Measurements from ENCODE around the gene CD83. TPM values are rescaled to one million over a fixed set of nuclear protein-coding genes. Genes with fewer than 3 reads are reported as not detected.
A peak's percentile ranks its signal among the peaks of the same experiment; 100 is the strongest.

Gene CD83
- total RNA-seq, 1 donor from 2014 or later = 1.0 TPM

DNA sequence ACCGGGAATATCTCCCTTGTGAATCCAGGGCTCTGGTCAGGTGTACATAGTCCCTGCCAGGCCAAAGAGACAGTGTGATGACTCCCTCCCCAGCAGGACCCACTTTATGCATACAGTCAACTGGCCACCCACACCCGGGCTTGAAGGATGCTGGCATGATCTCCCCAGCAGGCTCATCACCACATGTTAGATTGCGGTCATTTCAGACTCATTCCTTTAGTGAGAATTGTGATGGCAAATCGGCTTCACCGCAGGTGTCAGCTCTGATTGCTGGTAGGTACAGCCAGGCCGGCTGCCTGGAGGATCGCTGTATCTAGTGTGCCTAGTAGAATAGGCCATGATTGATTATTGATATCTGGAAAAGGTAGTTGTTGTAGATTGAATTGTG, 24.5 kb downstream of the CD83 start:
- Mint-ChIP-seq H3K9me3 (ENCODE audit: low read depth) (no peaks in the 10 kb centered on the region), H3K4me1 (ENCODE audit: low read depth) (no peaks in the 10 kb centered on the region), H3K27me3 (ENCODE audit: low read depth) (peaks cover 2% of the 10 kb centered on the region), H3K36me3 (ENCODE audit: low read depth) (no peaks in the 10 kb centered on the region), H3K4me3 (ENCODE audit: unreplicated experiment) (no peak overlapping the region), H3K27ac (ENCODE audit: unreplicated experiment) (no peak overlapping the region)
- no peak for DNase-seq (ENCODE audit: low spot score)
- TF ChIP-seq, protein P1, sequence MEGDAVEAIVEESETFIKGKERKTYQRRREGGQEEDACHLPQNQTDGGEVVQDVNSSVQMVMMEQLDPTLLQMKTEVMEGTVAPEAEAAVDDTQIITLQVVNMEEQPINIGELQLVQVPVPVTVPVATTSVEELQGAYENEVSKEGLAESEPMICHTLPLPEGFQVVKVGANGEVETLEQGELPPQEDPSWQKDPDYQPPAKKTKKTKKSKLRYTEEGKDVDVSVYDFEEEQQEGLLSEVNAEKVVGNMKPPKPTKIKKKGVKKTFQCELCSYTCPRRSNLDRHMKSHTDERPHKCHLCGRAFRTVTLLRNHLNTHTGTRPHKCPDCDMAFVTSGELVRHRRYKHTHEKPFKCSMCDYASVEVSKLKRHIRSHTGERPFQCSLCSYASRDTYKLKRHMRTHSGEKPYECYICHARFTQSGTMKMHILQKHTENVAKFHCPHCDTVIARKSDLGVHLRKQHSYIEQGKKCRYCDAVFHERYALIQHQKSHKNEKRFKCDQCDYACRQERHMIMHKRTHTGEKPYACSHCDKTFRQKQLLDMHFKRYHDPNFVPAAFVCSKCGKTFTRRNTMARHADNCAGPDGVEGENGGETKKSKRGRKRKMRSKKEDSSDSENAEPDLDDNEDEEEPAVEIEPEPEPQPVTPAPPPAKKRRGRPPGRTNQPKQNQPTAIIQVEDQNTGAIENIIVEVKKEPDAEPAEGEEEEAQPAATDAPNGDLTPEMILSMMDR (IDR thresholded peaks at IDR 0.05) = no peak

DNA sequence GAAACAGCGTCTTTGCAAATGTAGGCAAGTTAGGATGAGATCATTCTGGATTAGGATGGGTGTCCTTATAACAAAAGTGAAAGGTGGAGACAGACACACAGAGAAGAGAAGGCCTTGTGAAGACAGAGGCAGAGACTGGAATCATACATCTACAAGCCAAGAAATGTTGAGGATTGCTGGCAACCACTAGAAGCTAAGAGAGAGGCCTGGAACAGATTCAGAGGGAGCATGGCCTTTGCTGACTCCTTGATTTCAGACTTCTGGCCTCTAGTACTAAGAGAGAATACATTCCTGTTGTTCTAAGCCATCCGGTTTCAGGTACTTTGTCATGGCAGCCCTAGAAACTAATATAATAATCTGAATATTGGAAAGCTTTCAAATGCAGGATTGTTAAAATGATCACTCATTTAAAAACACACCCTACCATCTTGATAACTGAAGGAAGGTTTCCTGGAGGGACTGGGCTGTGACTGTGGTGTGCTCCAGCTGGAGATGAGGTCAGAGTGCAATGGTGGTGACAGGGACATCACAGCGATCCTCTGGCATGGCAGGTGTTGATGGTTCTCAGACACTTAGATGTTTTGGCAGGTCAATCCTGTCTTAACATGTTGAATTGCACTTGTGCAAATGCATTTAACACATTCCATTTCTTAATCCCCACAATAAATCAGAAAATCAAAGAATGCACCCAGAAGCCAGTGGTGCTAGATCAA, 25.1 kb downstream of the CD83 start:
- no peak for DNase-seq (ENCODE audit: low spot score)
- no peak overlapping the region for H3K4me3 Mint-ChIP-seq (ENCODE audit: unreplicated experiment)
- H3K9me3 Mint-ChIP-seq (ENCODE audit: low read depth) = no peaks in the 10 kb centered on the region
- H3K27me3 Mint-ChIP-seq (ENCODE audit: low read depth) = peaks cover 2% of the 10 kb centered on the region
- no peak overlapping the region for H3K27ac Mint-ChIP-seq (ENCODE audit: unreplicated experiment)
- TF ChIP-seq, protein P1 (IDR thresholded peaks at IDR 0.05) = no peak
- H3K4me1 Mint-ChIP-seq (ENCODE audit: low read depth) = no peaks in the 10 kb centered on the region
- H3K36me3 Mint-ChIP-seq (ENCODE audit: low read depth) = no peaks in the 10 kb centered on the region

DNA sequence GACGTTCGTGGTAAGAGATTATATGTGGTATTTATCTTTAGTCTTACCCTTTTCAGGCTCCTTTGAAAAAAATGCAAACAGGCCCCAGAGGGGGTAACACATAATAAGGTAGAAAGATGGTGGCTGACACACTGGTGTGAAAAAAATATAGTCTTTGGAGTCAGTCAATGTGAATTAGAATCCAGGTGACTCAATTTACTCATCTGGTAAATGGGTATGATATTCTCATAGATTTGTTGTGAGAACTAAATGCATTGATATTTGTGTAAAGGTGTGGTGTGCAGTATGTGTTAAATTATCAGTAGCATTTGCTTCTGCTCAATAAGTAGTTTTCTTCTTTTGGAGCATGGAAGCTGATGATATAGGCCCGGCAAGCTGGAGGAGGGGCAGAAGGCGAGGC, 25.7 kb downstream of the CD83 start:
- H3K36me3 Mint-ChIP-seq (ENCODE audit: low read depth) = no peaks in the 10 kb centered on the region
- TF ChIP-seq, protein P1 (IDR thresholded peaks at IDR 0.05) = no peak
- H3K27ac Mint-ChIP-seq (ENCODE audit: unreplicated experiment) = no peak overlapping the region
- DNase-seq (ENCODE audit: low spot score) = no peak
- no peaks in the 10 kb centered on the region for H3K9me3 Mint-ChIP-seq (ENCODE audit: low read depth)
- no peak overlapping the region for H3K4me3 Mint-ChIP-seq (ENCODE audit: unreplicated experiment)
- peaks cover 2% of the 10 kb centered on the region for H3K27me3 Mint-ChIP-seq (ENCODE audit: low read depth)
- no peaks in the 10 kb centered on the region for H3K4me1 Mint-ChIP-seq (ENCODE audit: low read depth)

DNA sequence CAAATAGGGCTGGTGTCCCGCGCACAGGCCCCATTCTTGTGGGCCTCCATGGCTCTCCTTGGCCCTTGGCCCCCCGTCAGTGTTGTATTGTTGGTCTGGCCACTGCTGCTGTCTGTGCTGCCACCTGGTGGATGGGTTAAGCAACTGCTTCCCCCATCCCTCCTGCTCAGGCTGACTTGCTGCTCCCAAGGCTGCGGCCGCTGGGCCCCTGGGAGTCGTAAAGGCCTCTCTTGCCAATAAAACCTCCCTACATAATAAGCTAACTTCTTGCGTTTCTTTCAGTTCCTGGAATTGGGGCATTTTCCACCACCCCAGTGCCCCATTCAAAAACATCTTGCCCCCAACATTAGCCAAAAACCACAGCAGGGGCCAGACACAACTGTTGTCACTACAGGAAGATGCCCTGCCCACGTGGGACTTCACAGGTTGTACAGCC, 27.1 kb downstream of the CD83 start:
- Mint-ChIP-seq H3K9me3 (ENCODE audit: low read depth) (no peaks in the 10 kb centered on the region), H3K36me3 (ENCODE audit: low read depth) (no peaks in the 10 kb centered on the region), H3K27ac (ENCODE audit: unreplicated experiment) (no peak overlapping the region), H3K4me1 (ENCODE audit: low read depth) (no peaks in the 10 kb centered on the region), H3K4me3 (ENCODE audit: unreplicated experiment) (no peak overlapping the region), H3K27me3 (ENCODE audit: low read depth) (peaks cover 11% of the 10 kb centered on the region)
- TF ChIP-seq, protein P1 (IDR thresholded peaks at IDR 0.05) = peak; percentile 94
- DNase-seq (ENCODE audit: low spot score) = no peak

DNA sequence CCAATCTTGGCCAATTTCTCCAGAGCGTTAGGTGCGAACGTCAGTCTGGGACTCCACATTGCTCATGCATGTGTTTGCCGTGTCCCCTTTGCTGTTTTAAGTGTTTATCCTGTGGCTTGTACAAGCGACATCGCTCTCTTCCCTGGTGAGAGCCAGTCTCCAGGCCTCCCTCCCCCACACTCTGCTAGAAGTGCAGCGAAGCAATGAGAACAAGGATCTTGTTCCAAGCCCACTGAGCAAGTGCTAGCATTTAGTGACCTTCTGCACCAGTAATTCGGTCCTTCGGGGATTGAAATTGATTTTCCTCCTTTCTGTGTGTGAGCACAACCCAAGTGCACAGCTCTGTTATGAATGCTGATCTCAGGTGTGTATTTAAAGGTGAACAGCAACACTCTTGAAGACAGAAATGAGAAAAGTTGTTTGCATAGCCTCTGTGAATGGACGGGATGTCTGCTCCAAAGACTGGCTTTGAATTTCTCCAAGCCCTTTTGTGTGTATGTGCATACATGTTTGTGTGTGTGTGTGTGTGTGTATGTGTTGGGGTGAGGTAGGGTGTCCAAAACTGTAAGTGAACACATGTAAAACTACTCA, 29.0 kb downstream of the CD83 start:
- no peaks in the 10 kb centered on the region for H3K36me3 Mint-ChIP-seq (ENCODE audit: low read depth)
- H3K27ac Mint-ChIP-seq (ENCODE audit: unreplicated experiment) = no peak overlapping the region
- TF ChIP-seq, protein P1 (IDR thresholded peaks at IDR 0.05) = no peak
- H3K9me3 Mint-ChIP-seq (ENCODE audit: low read depth) = no peaks in the 10 kb centered on the region
- H3K4me3 Mint-ChIP-seq (ENCODE audit: unreplicated experiment) = no peak overlapping the region
- peaks cover 9% of the 10 kb centered on the region for H3K27me3 Mint-ChIP-seq (ENCODE audit: low read depth)
- DNase-seq (ENCODE audit: low spot score) = no peak
- no peaks in the 10 kb centered on the region for H3K4me1 Mint-ChIP-seq (ENCODE audit: low read depth)
